H54 (cell line): Measurements from ENCODE around the gene ITPRID2.
"Not testable (repeated sequence)": the region's sequence is repeated elsewhere in the genome, so short reads cannot be mapped to it uniquely, and the experiment has no call there.

Experiments
- DNase-seq: peaks from one replicate; pipeline ENCODE4 v3.0.0; 2011; ENCODE audit warnings: low spot score, mixed read lengths; ENCODE audit not compliant: insufficient read length
- FAIRE-seq: peaks from 3 replicates; lab custom pipeline; 2011; peaks lifted over from hg19 to GRCh38; lab: Jason Lieb, UNC
- POLR2A ChIP-seq: IDR thresholded peaks from 2 replicates; pipeline ENCODE4 v1.6.1; 2011; ENCODE audit warnings: low read depth, mild to moderate bottlenecking, low read length

Gene ITPRID2

GRCh38 chr2:181949047-181949446 lies 57.5 kb downstream of the ITPRID2 start:
- TF ChIP-seq POLR2A, result no peak
- DNase-seq, result no peak
- peak; percentile 61 for FAIRE-seq

- FAIRE-seq (peak; percentile 50), DNase-seq (no peak)
- TF ChIP-seq POLR2A, result no peak
Observed at GRCh38 chr2:181952404-181953226, 61.1 kb downstream of the ITPRID2 start.

GRCh38 chr2:181953881-181954537 lies 62.5 kb downstream of the ITPRID2 start:
- DNase-seq, result no peak

GRCh38 chr2:181954538-181954883 lies 63.0 kb downstream of the ITPRID2 start:
- TF ChIP-seq POLR2A, result no peak
- DNase-seq (no peak), FAIRE-seq (no peak)

More at GRCh38 chr2:181953881-181954537, 62.5 kb downstream of the ITPRID2 start:
- no peak for TF ChIP-seq POLR2A
- FAIRE-seq, result peak; percentile 95

GRCh38 chr2:181955010-181955409 lies 63.5 kb downstream of the ITPRID2 start:
- no peak for TF ChIP-seq POLR2A
- FAIRE-seq (peak; percentile 76), DNase-seq (no peak)

GRCh38 chr2:181955866-181956265 lies 64.3 kb downstream of the ITPRID2 start:
- not testable (repeated sequence) for DNase-seq, FAIRE-seq

- DNase-seq, result no peak
- FAIRE-seq, result no peak
- no peak for TF ChIP-seq POLR2A
Observed at GRCh38 chr2:181957668-181958067, 66.1 kb downstream of the ITPRID2 start.

GRCh38 chr2:181958726-181959125 lies 67.2 kb downstream of the ITPRID2 start:
- no peak for TF ChIP-seq POLR2A
- FAIRE-seq (no peak), DNase-seq (no peak)

- no peak for DNase-seq
- no peak for TF ChIP-seq POLR2A
- peak; percentile 67 for FAIRE-seq
Observed at GRCh38 chr2:181959508-181959907, 68.0 kb downstream of the ITPRID2 start.

GRCh38 chr2:181961167-181961566 lies 69.6 kb downstream of the ITPRID2 start:
- FAIRE-seq, result not testable (repeated sequence)

GRCh38 chr2:181962142-181962541 lies 70.6 kb downstream of the ITPRID2 start:
- FAIRE-seq, result no peak
- DNase-seq, result no peak
- no peak for TF ChIP-seq POLR2A

More at GRCh38 chr2:181961167-181961566, 69.6 kb downstream of the ITPRID2 start:
- not testable (repeated sequence) for DNase-seq

GRCh38 chr2:181970160-181970794 lies 78.7 kb downstream of the ITPRID2 start:
- DNase-seq (no peak), FAIRE-seq (no peak)
- TF ChIP-seq POLR2A, result no peak

- FAIRE-seq (no peak), DNase-seq (no peak)
- TF ChIP-seq POLR2A, result no peak
Observed at GRCh38 chr2:181971032-181971431, 79.5 kb downstream of the ITPRID2 start.
